ENCODE measurements around the gene CACNA2D3.

Gene CACNA2D3

GRCh38 chr3:55077726-55078125 is 955.4 kb downstream of the CACNA2D3 start:
- H3K9ac ChIP-seq (ENCODE audit: low read length), result no peak overlapping the region
- no peak overlapping the region for H3K4me2 ChIP-seq (ENCODE audit: low read depth, low read length)
- no peaks in the 10 kb centered on the region for H3K79me2 ChIP-seq (ENCODE audit: low read length)
- H3K9me2 ChIP-seq (replicated peaks; ENCODE audit: insufficient read depth, low read length), result no peaks in the 10 kb centered on the region
- H2AFZ ChIP-seq (ENCODE audit: low read length), result no peak overlapping the region
- no peaks in the 10 kb centered on the region for H4K20me1 ChIP-seq (ENCODE audit: insufficient read depth, low read length)
- TF ChIP-seq CTCF (IDR thresholded peaks at IDR 0.05; ENCODE audit: low read length), result no peak
- no peak for TF ChIP-seq EZH2phosphoT487 (IDR thresholded peaks at IDR 0.05; ENCODE audit: low read length)
- TF ChIP-seq EZH2 (optimal IDR thresholded peaks at IDR 0.05; ENCODE audit: low read depth, low read length), result no peak
- DNase-seq, result no peak
- no peak overlapping the region for H3K27ac ChIP-seq (ENCODE audit: low read length)
- no peaks in the 10 kb centered on the region for H3F3A ChIP-seq (ENCODE audit: insufficient read depth, low read length)
- H3K27me3 ChIP-seq (replicated peaks; ENCODE audit: insufficient read depth, low read length), result no peaks in the 10 kb centered on the region
- no peaks in the 10 kb centered on the region for H3K36me3 ChIP-seq (replicated peaks; ENCODE audit: insufficient read depth, low read length)
- no peaks in the 10 kb centered on the region for H3K4me1 ChIP-seq (ENCODE audit: low read length)
- no peaks in the 10 kb centered on the region for H3K9me3 ChIP-seq (replicated peaks; ENCODE audit: insufficient read depth, low read length)
- no peak overlapping the region for H3K4me3 ChIP-seq (ENCODE audit: low read length)

GRCh38 chr3:55078876-55079275 is 956.5 kb downstream of the CACNA2D3 start:
- H3K4me1 ChIP-seq (ENCODE audit: low read length), result no peaks in the 10 kb centered on the region
- no peaks in the 10 kb centered on the region for H3K79me2 ChIP-seq (ENCODE audit: low read length)
- H3K27ac ChIP-seq (ENCODE audit: low read length), result no peak overlapping the region
- no peak overlapping the region for H2AFZ ChIP-seq (ENCODE audit: low read length)
- TF ChIP-seq CTCF (IDR thresholded peaks at IDR 0.05; ENCODE audit: low read length) (no peak), EZH2phosphoT487 (IDR thresholded peaks at IDR 0.05; ENCODE audit: low read length) (no peak), EZH2 (optimal IDR thresholded peaks at IDR 0.05; ENCODE audit: low read depth, low read length) (no peak)
- no peak for DNase-seq
- no peak overlapping the region for H3K9ac ChIP-seq (ENCODE audit: low read length)
- no peaks in the 10 kb centered on the region for H3K9me2 ChIP-seq (replicated peaks; ENCODE audit: insufficient read depth, low read length)
- no peaks in the 10 kb centered on the region for H3K9me3 ChIP-seq (replicated peaks; ENCODE audit: insufficient read depth, low read length)
- H3K4me3 ChIP-seq (ENCODE audit: low read length), result no peak overlapping the region
- H3K36me3 ChIP-seq (replicated peaks; ENCODE audit: insufficient read depth, low read length), result no peaks in the 10 kb centered on the region
- H4K20me1 ChIP-seq (ENCODE audit: insufficient read depth, low read length), result no peaks in the 10 kb centered on the region
- no peak overlapping the region for H3K4me2 ChIP-seq (ENCODE audit: low read depth, low read length)
- no peaks in the 10 kb centered on the region for H3F3A ChIP-seq (ENCODE audit: insufficient read depth, low read length)
- no peaks in the 10 kb centered on the region for H3K27me3 ChIP-seq (replicated peaks; ENCODE audit: insufficient read depth, low read length)

GRCh38 chr3:55085231-55085630 is 962.9 kb downstream of the CACNA2D3 start:
- no peak overlapping the region for H3K4me2 ChIP-seq (ENCODE audit: low read depth, low read length)
- no peak for TF ChIP-seq EZH2 (optimal IDR thresholded peaks at IDR 0.05; ENCODE audit: low read depth, low read length)
- TF ChIP-seq CTCF (IDR thresholded peaks at IDR 0.05; ENCODE audit: low read length), result no peak
- no peak for TF ChIP-seq EZH2phosphoT487 (IDR thresholded peaks at IDR 0.05; ENCODE audit: low read length)
- H2AFZ ChIP-seq (ENCODE audit: low read length), result no peak overlapping the region
- no peaks in the 10 kb centered on the region for H3K4me1 ChIP-seq (ENCODE audit: low read length)
- no peaks in the 10 kb centered on the region for H3K36me3 ChIP-seq (replicated peaks; ENCODE audit: insufficient read depth, low read length)
- H3K79me2 ChIP-seq (ENCODE audit: low read length), result no peaks in the 10 kb centered on the region
- no peaks in the 10 kb centered on the region for H3K9me3 ChIP-seq (replicated peaks; ENCODE audit: insufficient read depth, low read length)
- DNase-seq, result no peak
- no peak overlapping the region for H3K9ac ChIP-seq (ENCODE audit: low read length)
- H3F3A ChIP-seq (ENCODE audit: insufficient read depth, low read length), result no peaks in the 10 kb centered on the region
- H3K27me3 ChIP-seq (replicated peaks; ENCODE audit: insufficient read depth, low read length), result no peaks in the 10 kb centered on the region
- H3K4me3 ChIP-seq (ENCODE audit: low read length), result no peak overlapping the region
- no peaks in the 10 kb centered on the region for H4K20me1 ChIP-seq (ENCODE audit: insufficient read depth, low read length)
- no peak overlapping the region for H3K27ac ChIP-seq (ENCODE audit: low read length)
- no peaks in the 10 kb centered on the region for H3K9me2 ChIP-seq (replicated peaks; ENCODE audit: insufficient read depth, low read length)
